ENCODE measurements around the gene LARP1.

Gene LARP1

DNA sequence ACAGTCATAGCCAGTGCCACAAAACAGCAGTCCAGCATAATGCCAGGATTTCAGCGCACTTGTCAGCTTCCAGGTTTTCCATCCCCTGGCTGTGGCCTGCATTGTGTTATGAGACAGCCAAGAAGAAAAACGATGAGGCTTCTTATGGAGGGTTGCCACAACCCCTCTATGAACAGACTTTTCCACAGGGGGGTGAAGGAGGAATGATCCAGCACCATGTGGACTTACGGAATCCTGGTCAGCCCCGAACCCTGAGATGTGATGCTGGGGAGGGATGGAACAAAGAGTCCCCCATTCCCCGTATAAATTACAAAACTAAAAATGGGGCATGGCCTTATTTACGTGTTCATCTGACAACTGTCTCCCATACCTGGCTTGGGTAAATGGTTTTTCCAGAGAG, 62.6 kb downstream of the LARP1 start:
- Histone ChIP-seq H3K9me3 (ENCODE audit: insufficient read depth, low read depth, low read length) (no peaks in the 10 kb centered on the region), H3K4me2 (ENCODE audit: low read depth, low read length, poor library complexity, severe bottlenecking) (no peak overlapping the region), H3K9me2 (replicated peaks; ENCODE audit: low read depth, low read length) (no peaks in the 10 kb centered on the region), H3K79me2 (ENCODE audit: insufficient read depth, low read length) (no peaks in the 10 kb centered on the region), H2AFZ (ENCODE audit: low read length) (no peak overlapping the region), H4K20me1 (ENCODE audit: insufficient read depth, low read length, poor library complexity, severe bottlenecking) (no peaks in the 10 kb centered on the region), H3F3A (ENCODE audit: low read depth) (no peaks in the 10 kb centered on the region), H3K27me3 (ENCODE audit: insufficient read depth, low read length, poor library complexity, severe bottlenecking) (no peaks in the 10 kb centered on the region), H3K36me3 (ENCODE audit: insufficient read depth, low read length) (peaks cover 35% of the 10 kb centered on the region; the same call in 1 of the 2 replicates), H3K4me1 (ENCODE audit: insufficient read depth, low read length, poor library complexity, severe bottlenecking) (no peaks in the 10 kb centered on the region), H3K9ac (ENCODE audit: low read depth, low read length, poor library complexity, severe bottlenecking) (no peak overlapping the region), H3K4me3 (ENCODE audit: low read length, poor library complexity, severe bottlenecking) (no peak overlapping the region)
- TF ChIP-seq EZH2phosphoT487 (IDR thresholded peaks at IDR 0.05; ENCODE audit: borderline replicate concordance), result no peak
- TF ChIP-seq, protein P1, sequence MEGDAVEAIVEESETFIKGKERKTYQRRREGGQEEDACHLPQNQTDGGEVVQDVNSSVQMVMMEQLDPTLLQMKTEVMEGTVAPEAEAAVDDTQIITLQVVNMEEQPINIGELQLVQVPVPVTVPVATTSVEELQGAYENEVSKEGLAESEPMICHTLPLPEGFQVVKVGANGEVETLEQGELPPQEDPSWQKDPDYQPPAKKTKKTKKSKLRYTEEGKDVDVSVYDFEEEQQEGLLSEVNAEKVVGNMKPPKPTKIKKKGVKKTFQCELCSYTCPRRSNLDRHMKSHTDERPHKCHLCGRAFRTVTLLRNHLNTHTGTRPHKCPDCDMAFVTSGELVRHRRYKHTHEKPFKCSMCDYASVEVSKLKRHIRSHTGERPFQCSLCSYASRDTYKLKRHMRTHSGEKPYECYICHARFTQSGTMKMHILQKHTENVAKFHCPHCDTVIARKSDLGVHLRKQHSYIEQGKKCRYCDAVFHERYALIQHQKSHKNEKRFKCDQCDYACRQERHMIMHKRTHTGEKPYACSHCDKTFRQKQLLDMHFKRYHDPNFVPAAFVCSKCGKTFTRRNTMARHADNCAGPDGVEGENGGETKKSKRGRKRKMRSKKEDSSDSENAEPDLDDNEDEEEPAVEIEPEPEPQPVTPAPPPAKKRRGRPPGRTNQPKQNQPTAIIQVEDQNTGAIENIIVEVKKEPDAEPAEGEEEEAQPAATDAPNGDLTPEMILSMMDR (conservative IDR thresholded peaks at IDR 0.05; ENCODE audit: low read length), result no peak

DNA sequence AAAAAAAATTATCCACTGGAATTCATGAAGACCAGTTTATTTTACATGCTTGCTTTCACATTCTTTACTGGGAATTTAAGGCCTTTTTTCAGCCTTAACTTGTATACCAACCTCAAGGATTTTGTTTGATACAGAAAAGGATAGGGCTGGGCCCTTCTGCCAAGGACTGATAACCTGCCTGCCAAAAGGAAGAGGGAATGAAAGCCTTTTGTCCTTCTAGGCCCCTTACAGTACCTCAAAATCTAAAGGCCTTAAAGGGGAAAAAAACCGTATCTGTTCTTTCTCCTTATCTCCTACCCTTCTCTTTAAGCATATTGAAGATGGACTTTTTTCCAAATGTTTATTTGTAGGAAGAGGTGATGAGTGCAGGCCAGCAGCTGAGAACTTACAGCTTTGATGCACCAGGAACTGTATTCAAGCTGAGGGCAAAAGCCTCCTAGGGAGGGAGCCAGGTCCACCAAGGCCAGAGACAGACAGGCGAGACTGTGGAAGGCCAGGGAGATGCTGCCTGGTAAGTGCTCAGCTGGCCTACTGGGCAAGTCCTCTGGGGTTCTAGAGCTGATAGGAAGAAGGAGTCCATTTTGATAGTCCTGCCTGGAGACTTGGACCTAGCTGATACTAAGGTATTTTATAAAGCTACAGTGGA, 63.4 kb downstream of the LARP1 start:
- Histone ChIP-seq H3K36me3 (ENCODE audit: insufficient read depth, low read length) (peaks cover 28% of the 10 kb centered on the region; the same call in 1 of the 2 replicates), H3K79me2 (ENCODE audit: insufficient read depth, low read length) (no peaks in the 10 kb centered on the region), H3K27me3 (ENCODE audit: insufficient read depth, low read length, poor library complexity, severe bottlenecking) (no peaks in the 10 kb centered on the region), H3K4me3 (ENCODE audit: low read length, poor library complexity, severe bottlenecking) (no peak overlapping the region), H3F3A (ENCODE audit: low read depth) (no peaks in the 10 kb centered on the region), H3K4me1 (ENCODE audit: insufficient read depth, low read length, poor library complexity, severe bottlenecking) (no peaks in the 10 kb centered on the region), H3K4me2 (ENCODE audit: low read depth, low read length, poor library complexity, severe bottlenecking) (no peak overlapping the region), H3K9ac (ENCODE audit: low read depth, low read length, poor library complexity, severe bottlenecking) (no peak overlapping the region), H3K9me2 (replicated peaks; ENCODE audit: low read depth, low read length) (no peaks in the 10 kb centered on the region), H4K20me1 (ENCODE audit: insufficient read depth, low read length, poor library complexity, severe bottlenecking) (no peaks in the 10 kb centered on the region), H3K9me3 (ENCODE audit: insufficient read depth, low read depth, low read length) (no peaks in the 10 kb centered on the region), H2AFZ (ENCODE audit: low read length) (no peak overlapping the region)
- TF ChIP-seq, protein P1 (conservative IDR thresholded peaks at IDR 0.05; ENCODE audit: low read length), result no peak
- TF ChIP-seq EZH2phosphoT487 (IDR thresholded peaks at IDR 0.05; ENCODE audit: borderline replicate concordance), result no peak

DNA sequence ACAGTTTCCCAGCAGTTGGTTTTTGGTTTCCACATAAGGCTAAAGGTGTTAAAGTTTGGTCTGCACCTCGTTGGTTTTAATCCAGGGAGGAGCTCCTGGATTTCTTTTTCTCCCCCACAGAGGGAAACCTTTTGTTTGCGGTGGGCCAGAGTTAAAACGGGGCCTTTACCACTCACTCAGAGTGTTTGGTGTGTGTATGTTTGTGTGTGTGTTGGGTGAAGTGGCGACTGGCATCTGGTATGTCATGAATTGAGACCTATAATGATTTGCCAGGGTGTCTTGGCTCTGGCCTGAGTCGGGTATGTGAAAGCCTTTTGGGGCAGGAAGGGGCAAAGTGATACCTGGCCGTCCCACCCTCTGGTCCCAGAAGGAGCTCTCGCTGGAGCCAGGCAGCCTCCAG, 64.4 kb downstream of the LARP1 start:
- no peaks in the 10 kb centered on the region for H3K27me3 ChIP-seq (ENCODE audit: insufficient read depth, low read length, poor library complexity, severe bottlenecking)
- H3K9ac ChIP-seq (ENCODE audit: low read depth, low read length, poor library complexity, severe bottlenecking), result no peak overlapping the region
- no peaks in the 10 kb centered on the region for H3F3A ChIP-seq (ENCODE audit: low read depth)
- no peaks in the 10 kb centered on the region for H4K20me1 ChIP-seq (ENCODE audit: insufficient read depth, low read length, poor library complexity, severe bottlenecking)
- no peak for TF ChIP-seq EZH2phosphoT487 (IDR thresholded peaks at IDR 0.05; ENCODE audit: borderline replicate concordance)
- TF ChIP-seq, protein P1 (conservative IDR thresholded peaks at IDR 0.05; ENCODE audit: low read length), result no peak
- H3K9me3 ChIP-seq (ENCODE audit: insufficient read depth, low read depth, low read length), result no peaks in the 10 kb centered on the region
- no peak overlapping the region for H2AFZ ChIP-seq (ENCODE audit: low read length)
- no peaks in the 10 kb centered on the region for H3K4me1 ChIP-seq (ENCODE audit: insufficient read depth, low read length, poor library complexity, severe bottlenecking)
- H3K79me2 ChIP-seq (ENCODE audit: insufficient read depth, low read length), result no peaks in the 10 kb centered on the region
- no peaks in the 10 kb centered on the region for H3K9me2 ChIP-seq (replicated peaks; ENCODE audit: low read depth, low read length)
- H3K4me3 ChIP-seq (ENCODE audit: low read length, poor library complexity, severe bottlenecking), result no peak overlapping the region
- H3K4me2 ChIP-seq (ENCODE audit: low read depth, low read length, poor library complexity, severe bottlenecking), result no peak overlapping the region
- H3K36me3 ChIP-seq (ENCODE audit: insufficient read depth, low read length), result peaks cover 20% of the 10 kb centered on the region; the same call in 1 of the 2 replicates
